Coronary artery (tissue), 2 donors: ENCODE data around the gene PHC2.

Experiments used
- DNase-seq: peaks from one replicate; pipeline ENCODE4 v3.0.0-alpha.2; 2017; ENCODE audit warnings: low spot score
- H3K27ac ChIP-seq, 2 donors: fragments of 200-600 bp; sonication (generic); one replicate each; pipeline ENCODE4 v1.5.1; 2016 to 2019
- H3K4me3 ChIP-seq: fragments of 200-600 bp; sonication (generic); 2 replicates; pipeline ENCODE4 v1.5.1; 2016; ENCODE audit warnings: mild to moderate bottlenecking, moderate library complexity
- CTCF ChIP-seq: fragments of 200-600 bp; sonication (generic); IDR thresholded peaks from one replicate; pipeline ENCODE4 v1.5.1; 2019; ENCODE audit warnings: antibody characterized with exemption

PHC2 gene

GRCh38 chr1:33377756-33378155 lies 53.1 kb downstream of the PHC2 start:
- no peak for TF ChIP-seq CTCF
- DNase-seq: no peak
- no peak overlapping the region for H3K4me3 ChIP-seq
- H3K27ac ChIP-seq: no peak overlapping the region

DNA sequence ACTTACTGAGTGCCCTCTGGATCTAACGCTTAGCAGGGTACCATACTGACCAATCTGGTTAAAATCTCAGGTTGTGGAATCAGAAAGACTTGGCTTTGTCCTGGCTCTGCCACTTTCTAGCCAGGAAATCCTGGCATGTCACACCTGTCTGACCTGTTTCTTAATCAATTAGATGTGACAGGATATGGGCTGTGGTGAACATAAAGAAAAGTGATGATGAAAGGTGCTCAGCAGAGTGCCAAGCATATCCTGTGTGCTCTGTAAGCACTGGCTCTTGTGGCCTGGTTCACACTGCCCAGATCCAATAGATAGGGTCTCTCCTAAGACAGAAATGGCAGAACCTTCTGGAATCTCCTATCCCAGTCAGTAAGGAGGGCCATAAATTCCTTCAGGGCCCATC lies 53.9 kb downstream of the PHC2 start:
- DNase-seq: no peak
- Histone ChIP-seq H3K4me3 (no peak overlapping the region), H3K27ac (no peak overlapping the region)
- no peak for TF ChIP-seq CTCF

DNA sequence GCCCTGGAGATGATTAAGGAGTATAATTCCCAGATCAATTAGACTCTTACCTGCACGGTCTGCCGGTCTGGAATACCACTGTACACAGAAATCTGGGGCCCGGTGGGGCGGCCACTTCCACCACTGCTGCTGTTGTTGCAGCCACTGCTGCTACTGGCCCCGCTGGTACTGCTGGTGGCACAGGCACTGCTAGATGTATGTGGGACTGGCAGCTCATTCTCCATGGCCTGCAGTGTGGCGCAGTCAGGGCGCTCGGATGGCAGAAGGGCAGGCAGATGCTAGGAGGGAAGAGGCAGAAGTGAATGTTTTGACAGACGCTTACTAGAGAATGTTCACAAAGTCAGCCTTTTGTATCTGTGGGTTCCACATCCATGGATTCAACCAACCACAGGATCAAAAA lies 55.6 kb downstream of the PHC2 start:
- no peak for TF ChIP-seq CTCF
- no peak overlapping the region for H3K27ac ChIP-seq
- no peak overlapping the region for H3K4me3 ChIP-seq
- no peak for DNase-seq

DNA sequence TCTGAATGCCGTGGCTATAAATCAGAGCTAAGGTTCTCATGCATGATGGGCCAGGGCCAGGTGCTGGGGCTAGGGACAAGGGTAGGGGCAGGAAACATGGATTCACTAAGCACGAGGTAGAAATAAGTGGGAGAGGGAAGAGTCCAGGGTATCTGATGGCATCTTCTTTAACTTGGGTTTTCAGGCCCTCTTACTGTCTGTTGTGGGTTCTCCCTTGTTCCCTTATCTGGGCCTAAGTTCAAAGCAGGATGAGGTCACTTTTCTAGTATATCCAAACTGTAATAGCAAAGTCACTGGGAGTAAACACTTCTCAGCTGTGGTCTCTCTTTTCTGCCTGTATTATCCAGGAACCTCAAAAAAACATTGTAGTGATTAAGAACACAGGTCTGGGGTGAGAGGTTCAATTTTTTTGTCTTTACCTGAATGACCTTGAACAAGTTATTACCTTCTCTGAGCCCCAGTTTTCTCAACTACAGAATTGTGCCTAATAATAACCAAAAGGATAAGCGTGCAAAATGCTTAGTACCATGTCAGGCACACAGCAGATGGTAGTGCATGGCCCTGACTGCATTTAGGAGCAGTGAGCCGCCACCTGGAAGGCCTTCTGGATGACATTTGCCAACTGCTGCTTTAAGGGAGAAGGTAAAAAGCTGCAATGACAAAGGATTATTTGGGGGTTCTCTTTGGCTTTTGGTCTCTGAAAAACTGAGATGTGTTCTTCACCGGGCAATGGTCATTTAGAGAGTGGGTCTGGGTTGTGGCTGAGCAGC lies 56.4 kb downstream of the PHC2 start:
- no peak for TF ChIP-seq CTCF
- H3K27ac ChIP-seq: no peak overlapping the region
- DNase-seq: no peak
- H3K4me3 ChIP-seq: no peak overlapping the region

- no peak for TF ChIP-seq CTCF
- DNase-seq: no peak
- no peak overlapping the region for H3K27ac ChIP-seq
- H3K4me3 ChIP-seq: no peak overlapping the region
Observed at GRCh38 chr1:33373606-33374005, 57.3 kb downstream of the PHC2 start.

DNA sequence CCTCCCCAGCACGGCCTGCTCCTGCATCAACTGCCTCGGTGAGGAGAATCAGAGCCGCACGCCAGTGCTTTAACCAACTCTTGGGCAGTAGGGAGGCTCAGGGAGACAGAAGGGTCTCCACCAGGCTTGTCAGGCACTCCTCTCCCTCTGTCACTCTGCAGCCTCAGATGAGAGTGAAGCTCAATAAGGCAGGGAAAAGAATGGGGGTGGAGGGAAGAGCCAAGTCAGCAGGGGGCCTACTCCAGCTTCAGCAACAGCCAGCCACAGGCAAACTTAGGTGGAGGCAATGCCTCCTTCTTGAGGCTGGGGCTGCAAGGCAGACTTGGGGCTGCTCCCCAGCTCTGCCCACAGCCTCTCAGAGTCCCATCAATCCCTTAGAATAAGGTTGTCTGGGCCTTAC lies 58.2 kb downstream of the PHC2 start:
- Histone ChIP-seq H3K27ac (no peak overlapping the region), H3K4me3 (no peak overlapping the region)
- peak; percentile 17 for DNase-seq
- TF ChIP-seq CTCF: no peak

GRCh38 chr1:33372162-33372561 lies 58.7 kb downstream of the PHC2 start:
- no peak overlapping the region for H3K27ac ChIP-seq
- DNase-seq: peak; percentile 41
- TF ChIP-seq CTCF: no peak
- H3K4me3 ChIP-seq: no peak overlapping the region
